GM11168 (cell line): ENCODE results near the gene BTN3A1.
"Not testable (repeated sequence)": the region's sequence is repeated elsewhere in the genome, so short reads cannot be mapped to it uniquely, and the experiment has no call there.

Source experiments
- in situ Hi-C: fragments of 300-500 bp; cut with MboI; formaldehyde crosslinking; loops from one replicate; pipeline ENCODE4 v1.12.0; 2022; ENCODE audit warnings: low sequenced_read_pairs; ENCODE audit not compliant: unreplicated experiment

Gene BTN3A1

GRCh38 chr6:26401987-26402658 is at the start of gene BTN3A1:
Gene BTN3A1 (plus strand): TSS chr6:26402275. CDS start chr6:26405564, 3,289 bp downstream.
- in situ Hi-C loops, result no loop called here

DNA sequence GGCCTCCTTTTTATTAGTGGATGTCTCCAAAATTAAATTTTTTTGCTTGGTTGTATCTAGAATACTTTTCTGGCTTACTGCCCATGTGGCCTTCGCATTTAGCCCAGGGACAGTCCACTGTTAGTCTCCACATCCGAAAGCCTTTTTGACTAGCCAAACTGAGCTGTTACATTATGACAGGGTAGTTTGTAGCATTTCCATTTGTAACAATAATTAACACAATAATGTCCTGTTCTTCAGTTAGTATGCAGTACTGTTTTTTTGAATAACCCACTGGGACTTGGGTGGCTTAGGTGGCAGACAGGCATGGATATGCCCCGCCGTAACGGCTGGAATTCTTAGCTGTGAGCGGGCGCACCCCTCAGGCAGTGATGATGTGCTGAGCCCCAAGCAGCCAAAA is 49.8 kb upstream of the BTN3A1 start:
- in situ Hi-C loops, result no loop called here

- in situ Hi-C loops, result no loop called here
Measured at GRCh38 chr6:26354162-26354561, 47.9 kb upstream of the BTN3A1 start.

DNA sequence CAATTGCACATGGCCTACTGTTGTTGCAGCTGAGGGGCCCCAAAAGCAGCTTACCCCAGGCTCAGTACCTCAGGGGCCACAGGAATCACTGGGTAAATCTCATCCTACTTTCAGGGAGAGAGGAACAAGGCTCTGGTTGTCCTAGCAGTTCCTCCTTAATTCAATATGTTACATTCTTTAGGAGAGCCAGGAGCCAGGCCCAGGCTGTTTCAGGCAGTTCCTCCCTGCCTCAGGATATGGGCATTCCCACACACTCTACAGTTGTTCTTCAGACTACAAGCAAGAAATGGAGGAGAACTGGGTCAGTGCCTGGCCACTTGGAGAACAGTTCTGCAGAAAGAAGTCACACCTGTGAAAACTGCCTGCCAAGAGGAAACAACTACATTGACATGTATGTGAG is 46.7 kb upstream of the BTN3A1 start:
- in situ Hi-C loops, result no loop called here

- in situ Hi-C loops, result not testable (repeated sequence)
Measured at GRCh38 chr6:26357543-26357942, 44.5 kb upstream of the BTN3A1 start.

DNA sequence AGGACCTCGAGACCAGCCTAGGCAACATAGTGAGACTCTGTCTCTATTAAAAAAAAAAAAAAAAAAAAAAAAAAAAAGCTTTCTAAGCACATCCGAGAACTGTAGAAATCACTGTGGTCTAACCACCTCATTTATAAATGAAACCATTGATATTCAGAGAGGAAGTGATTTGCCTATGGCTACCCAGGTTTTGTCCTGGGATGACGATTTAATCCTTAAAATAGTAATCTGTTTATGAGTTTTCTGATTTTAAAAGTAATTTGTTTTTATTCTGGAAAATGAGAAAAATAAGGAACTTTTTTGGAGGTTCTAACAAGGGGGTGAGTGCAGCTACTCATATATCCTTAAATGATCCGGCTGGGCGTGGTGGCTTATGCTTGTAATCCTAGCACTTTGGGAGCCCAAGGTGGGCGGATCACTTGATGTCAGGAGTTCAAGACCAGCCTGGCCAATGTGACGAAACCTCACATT is 43.5 kb upstream of the BTN3A1 start:
- in situ Hi-C loops, result no loop called here

- in situ Hi-C loops, result no loop called here
Measured at GRCh38 chr6:26359765-26360164, 42.3 kb upstream of the BTN3A1 start.

GRCh38 chr6:26360451-26361416 is 41.3 kb upstream of the BTN3A1 start:
- in situ Hi-C loops, result no loop called here

- in situ Hi-C loops, result no loop called here
Measured at GRCh38 chr6:26361544-26361943, 40.5 kb upstream of the BTN3A1 start.

DNA sequence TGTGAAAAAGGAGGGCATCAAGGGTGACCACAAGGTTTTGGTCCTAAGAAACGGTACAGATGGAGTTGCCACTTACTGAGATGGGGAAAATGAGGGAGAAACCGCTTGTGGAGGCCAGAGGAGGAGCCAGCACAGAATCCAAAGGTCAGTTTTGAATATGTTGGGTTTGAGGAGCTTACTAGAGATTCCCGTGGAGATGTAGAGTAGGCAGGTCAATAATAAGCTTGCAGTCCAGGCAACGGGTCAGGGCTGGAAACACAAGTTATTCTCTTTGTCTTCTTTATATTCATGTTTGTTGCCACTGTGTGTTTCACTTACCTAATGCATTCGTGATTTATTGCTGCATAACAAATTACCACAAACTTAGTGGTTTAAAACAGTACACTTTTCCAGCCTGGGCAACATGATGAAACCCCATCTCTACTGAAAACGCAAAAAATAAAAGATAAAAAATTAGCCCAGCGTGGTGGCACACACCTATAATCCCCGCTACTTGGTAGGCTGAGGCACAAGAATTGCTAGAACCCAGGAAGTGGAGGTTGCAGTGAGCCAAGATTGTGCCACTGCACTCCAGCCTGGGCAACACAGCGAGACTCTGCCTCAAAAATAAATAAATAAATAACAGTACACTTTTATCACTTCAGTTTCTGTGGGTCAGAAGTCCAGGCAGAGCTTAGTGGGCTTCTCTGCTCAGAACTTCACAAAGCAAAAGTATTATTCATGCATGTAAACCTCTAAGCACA is 39.8 kb upstream of the BTN3A1 start:
- in situ Hi-C loops, result no loop called here

DNA sequence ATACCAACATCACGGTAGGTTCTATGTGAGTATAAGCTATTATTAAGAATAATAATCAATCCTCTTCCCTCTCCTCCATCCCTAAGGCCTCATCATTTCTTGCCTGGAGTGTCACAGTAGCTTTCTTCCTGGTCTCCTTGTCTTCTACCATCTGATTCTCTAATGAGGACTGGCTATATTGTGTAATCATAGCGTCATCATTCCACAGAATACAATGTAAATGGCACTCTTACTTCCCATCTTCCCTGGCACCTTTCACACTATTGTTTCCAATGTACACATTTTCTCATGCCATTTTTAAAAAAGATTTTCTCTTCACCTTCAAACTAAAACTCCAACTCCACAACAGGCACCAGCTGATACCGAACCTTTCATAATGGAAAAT is 39.2 kb upstream of the BTN3A1 start:
- in situ Hi-C loops, result no loop called here

DNA sequence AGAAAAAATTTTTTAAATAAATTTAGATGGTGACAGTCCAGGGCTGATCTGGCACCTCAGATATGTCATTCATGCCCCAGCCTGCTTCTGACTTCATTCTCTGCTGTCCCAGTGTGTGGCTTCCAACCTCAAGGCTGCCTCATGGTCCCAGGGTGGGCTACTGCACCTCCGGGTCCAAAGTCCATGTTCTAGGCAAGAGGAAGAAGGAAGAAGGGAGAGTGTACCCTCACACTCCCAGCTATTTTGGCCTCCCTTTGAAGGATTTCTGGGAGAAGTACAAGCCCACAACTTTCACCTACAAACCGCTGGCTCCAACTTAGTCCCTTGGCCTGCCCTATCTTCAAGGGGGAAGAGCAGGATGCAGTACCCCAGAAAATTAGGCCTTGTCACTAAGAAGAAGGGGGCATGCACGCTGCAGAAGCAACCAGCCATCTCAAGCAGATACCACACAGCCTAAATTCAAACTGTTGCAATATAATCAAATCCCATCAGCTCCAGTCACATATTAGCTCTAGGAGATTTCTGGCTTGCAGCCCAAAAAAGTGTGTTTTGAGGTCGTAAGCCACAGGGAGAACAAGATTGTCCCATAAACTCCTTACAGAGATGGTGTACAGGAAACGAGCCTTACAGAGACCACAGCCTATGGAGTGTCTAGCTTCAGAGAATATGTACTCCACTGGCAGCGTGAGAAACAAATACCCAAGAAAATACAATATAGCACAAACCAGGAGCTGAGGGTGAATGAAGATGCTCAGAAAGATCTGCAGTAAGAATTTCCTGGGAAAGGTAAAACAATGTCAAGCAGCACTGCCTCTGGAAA is 38.0 kb upstream of the BTN3A1 start:
- in situ Hi-C loops, result no loop called here

DNA sequence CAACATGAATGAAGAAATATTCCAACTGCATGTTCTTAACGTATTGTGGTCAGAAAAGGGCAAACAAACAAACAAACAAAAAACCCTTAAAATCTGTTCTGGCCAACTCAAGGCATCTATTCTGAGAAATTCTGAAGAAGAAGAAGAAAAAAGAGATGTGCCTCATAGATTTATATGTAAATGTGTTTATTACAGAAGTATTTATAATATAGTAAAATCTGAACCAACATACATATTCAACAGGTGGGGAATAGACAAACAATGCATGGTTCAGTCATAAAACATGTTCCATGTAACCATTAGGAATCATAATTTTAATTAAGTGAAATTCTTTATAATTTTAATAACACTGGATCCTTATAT is 36.5 kb upstream of the BTN3A1 start:
- in situ Hi-C loops, result no loop called here

GRCh38 chr6:26366504-26366903 is 35.6 kb upstream of the BTN3A1 start:
- in situ Hi-C loops, result no loop called here

DNA sequence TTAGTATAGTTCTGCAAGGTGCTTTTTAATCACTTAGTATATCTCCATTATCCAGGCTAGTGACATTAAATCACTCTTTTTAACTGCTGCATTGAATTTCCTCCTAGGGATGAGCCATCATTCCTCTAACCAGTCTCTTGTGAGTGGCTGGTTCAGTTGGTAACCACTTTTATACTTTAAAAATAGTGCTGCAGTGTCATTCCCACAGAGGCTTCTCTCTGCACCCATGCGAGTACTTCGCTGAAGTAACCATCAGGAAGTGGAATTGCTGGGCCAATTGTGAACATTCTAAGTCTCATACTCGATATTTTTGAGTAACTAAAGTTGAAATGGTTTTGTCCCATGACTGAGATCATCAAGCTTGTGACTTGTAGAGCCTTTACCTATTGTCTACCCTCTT is 35.0 kb upstream of the BTN3A1 start:
- in situ Hi-C loops, result no loop called here

DNA sequence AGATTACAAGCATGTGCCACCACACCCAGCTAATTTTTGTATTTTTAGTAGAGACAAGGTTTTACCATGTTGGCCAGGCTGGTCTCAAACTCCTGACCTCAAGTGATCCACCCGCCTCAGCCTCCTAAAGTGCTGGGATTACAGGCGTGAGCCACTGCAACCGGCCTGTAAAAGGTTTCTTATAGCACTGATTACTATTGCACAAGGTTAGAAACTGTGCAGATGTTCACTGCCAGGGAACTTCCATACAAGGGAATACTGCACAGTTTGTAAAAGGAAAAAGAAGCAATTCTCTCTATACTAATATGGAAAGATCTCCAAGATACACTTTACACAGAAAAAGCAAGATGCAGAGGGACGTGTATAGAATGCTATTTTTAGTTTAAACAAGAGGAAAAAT is 30.3 kb upstream of the BTN3A1 start:
- in situ Hi-C loops, result not testable (repeated sequence)

- in situ Hi-C loops, result no loop called here
Measured at GRCh38 chr6:26372308-26373144, 29.5 kb upstream of the BTN3A1 start.

DNA sequence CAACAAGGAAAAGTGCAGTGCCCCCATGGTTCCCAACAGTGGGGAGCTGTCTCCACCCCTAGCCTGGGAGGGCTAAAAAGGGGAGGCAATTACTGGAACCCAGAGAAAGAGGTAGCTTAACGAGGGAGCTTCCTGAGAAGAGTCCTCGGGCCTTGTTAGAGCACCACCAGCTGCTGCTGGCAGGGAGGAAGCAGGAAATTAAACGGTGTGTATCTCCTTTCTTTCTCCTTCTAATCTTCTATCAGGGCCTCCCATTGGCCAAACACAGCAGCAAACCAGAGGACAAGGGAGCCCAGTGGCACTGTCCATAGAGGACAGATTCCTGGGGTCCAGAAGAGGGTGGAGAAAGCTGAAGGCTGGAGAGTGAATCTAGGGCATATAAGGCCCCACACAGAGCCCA is 26.8 kb upstream of the BTN3A1 start:
- in situ Hi-C loops, result no loop called here

GRCh38 chr6:26377719-26378118 is 24.4 kb upstream of the BTN3A1 start:
- in situ Hi-C loops, result no loop called here
